HG02642 (cell line): ENCODE measurements around the gene CDC14A.

Source experiments
- ATAC-seq: cut with Tn5 transposase; IDR thresholded peaks from one replicate; pipeline ENCODE4 v1.9.1; 2021; ENCODE audit warnings: mild to moderate bottlenecking; ENCODE audit not compliant: unreplicated experiment, poor library complexity

The CDC14A gene

GRCh38 chr1:100479620-100480338, 127.5 kb downstream of the CDC14A start:
- no peak for ATAC-seq

GRCh38 chr1:100481303-100481702, 129.0 kb downstream of the CDC14A start:
- ATAC-seq, result no peak

GRCh38 chr1:100482167-100482566, 129.9 kb downstream of the CDC14A start:
- ATAC-seq, result no peak

- ATAC-seq, result no peak
These were observed 130.4 kb downstream of the CDC14A start for GRCh38 chr1:100482748-100483147.

GRCh38 chr1:100483230-100483629, 130.9 kb downstream of the CDC14A start:
- no peak for ATAC-seq

- no peak for ATAC-seq
These were observed 133.6 kb downstream of the CDC14A start for GRCh38 chr1:100485855-100486258.

GRCh38 chr1:100494393-100495084, 142.2 kb downstream of the CDC14A start:
- no peak for ATAC-seq

GRCh38 chr1:100496896-100497295, 144.6 kb downstream of the CDC14A start:
- ATAC-seq, result no peak

- ATAC-seq, result no peak
These were observed 145.5 kb downstream of the CDC14A start for GRCh38 chr1:100497796-100498195.

GRCh38 chr1:100499194-100499811, 147.0 kb downstream of the CDC14A start:
- no peak for ATAC-seq

GRCh38 chr1:100502052-100502792, 149.9 kb downstream of the CDC14A start:
- no peak for ATAC-seq

- ATAC-seq, result no peak
These were observed 153.9 kb downstream of the CDC14A start for GRCh38 chr1:100506217-100506616.

- ATAC-seq, result no peak
These were observed 158.1 kb downstream of the CDC14A start for GRCh38 chr1:100510451-100510850.

GRCh38 chr1:100511058-100511457, 158.8 kb downstream of the CDC14A start:
- no peak for ATAC-seq

GRCh38 chr1:100511773-100512172, 159.5 kb downstream of the CDC14A start:
- no peak for ATAC-seq

GRCh38 chr1:100512803-100513352, 160.6 kb downstream of the CDC14A start:
- ATAC-seq, result no peak

- no peak for ATAC-seq
These were observed 164.6 kb downstream of the CDC14A start for GRCh38 chr1:100516857-100517256.

GRCh38 chr1:100517515-100517914, 165.2 kb downstream of the CDC14A start:
- no peak for ATAC-seq

- no peak for ATAC-seq
These were observed 165.7 kb downstream of the CDC14A start for GRCh38 chr1:100518023-100518422.

- peak; percentile 94 for ATAC-seq
These were observed 170.8 kb downstream of the CDC14A start for GRCh38 chr1:100523038-100523652.
